H1 (cell line): ENCODE results near the gene NDUFA8. TPM values are rescaled to one million over a fixed set of nuclear protein-coding genes. Genes with fewer than 3 reads are reported as not detected.

Source experiments
- CTCF ChIA-PET: fragments of 300-600 bp; sonication (Branson Sonifier 250); formaldehyde crosslinking; loops from one replicate; lab custom pipeline; 2021; ENCODE audit not compliant: partially characterized antibody; lab: Charles Lee
- POLR2A ChIA-PET: fragments of 300-600 bp; sonication (Branson Sonifier 250); formaldehyde crosslinking; loops from one replicate; lab custom pipeline; 2021; ENCODE audit warnings: inconsistent platforms; ENCODE audit not compliant: partially characterized antibody; lab: Charles Lee
- DNase-seq, 2 experiments: peaks; one replicate each; pipeline versions ENCODE4 v3.0.0 to v3.0.0-alpha.2; 2010 to 2022; ENCODE audit warnings: low spot score in 2 of 2, low read depth in 1 of 2, mixed read lengths in 1 of 2
- FAIRE-seq: peaks from 2 replicates; lab custom pipeline; 2011; peaks lifted over from hg19 to GRCh38; lab: Jason Lieb, UNC
- H2AFZ ChIP-seq: 2 replicates; pipeline ENCODE4 v1.8.1; 2012; ENCODE audit warnings: low read length, inconsistent platforms
- H2AK5ac ChIP-seq: 2 replicates; pipeline ENCODE4 v1.6.1; 2013; ENCODE audit warnings: low read depth, low read length
- H2BK120ac ChIP-seq: replicated peaks from 2 replicates; pipeline ENCODE3; 2013; ENCODE audit warnings: low read depth, low read length, inconsistent platforms
- H2BK12ac ChIP-seq: 2 replicates; pipeline ENCODE4 v1.6.1; 2013; ENCODE audit warnings: low read depth, low read length
- H2BK15ac ChIP-seq: 2 replicates; pipeline ENCODE4 v1.6.1; 2013; ENCODE audit warnings: low read length
- H2BK20ac ChIP-seq: 2 replicates; pipeline ENCODE4 v1.6.1; 2013; ENCODE audit warnings: low read length
- H2BK5ac ChIP-seq: 2 replicates; pipeline ENCODE4 v1.6.1; 2013; ENCODE audit warnings: low read depth, low read length
- H3K14ac ChIP-seq: 2 replicates; pipeline ENCODE4 v1.6.1; 2013; ENCODE audit warnings: inconsistent platforms; ENCODE audit not compliant: insufficient read length
- H3K18ac ChIP-seq: 2 replicates; pipeline ENCODE4 v1.6.1; 2013; ENCODE audit warnings: low read length; ENCODE audit errors: extremely low read depth
- H3K23ac ChIP-seq: 2 replicates; pipeline ENCODE4 v1.6.1; 2013; ENCODE audit warnings: inconsistent platforms; ENCODE audit not compliant: insufficient read length
- H3K23me2 ChIP-seq: 2 replicates; pipeline ENCODE4 v1.6.1; 2013; ENCODE audit warnings: low read depth, low read length
- H3K27ac ChIP-seq: 2 replicates; pipeline ENCODE4 v1.6.1; 2011; ENCODE audit warnings: low read depth, low read length, inconsistent platforms
- H3K27me3 ChIP-seq, 4 experiments: replicated peaks in 1 of 4; 1 replicate in 1 of 4; 2 replicates in 3 of 4; pipeline versions ENCODE4 v1.6.1 to v1.8.1; 2011 to 2013; ENCODE audit warnings: low read length in 3 of 4, mild to moderate bottlenecking in 3 of 4, inconsistent platforms in 2 of 4, mixed read lengths in 2 of 4, moderate library complexity in 1 of 4; ENCODE audit not compliant: control insufficient read depth in 3 of 4, insufficient read depth in 3 of 4; ENCODE audit errors: extremely low read depth in 1 of 4
- H3K36me3 ChIP-seq, 4 experiments: 2 replicates each; pipeline versions ENCODE4 v1.6.1 to v1.8.1; 2011 to 2013; ENCODE audit warnings: mild to moderate bottlenecking in 4 of 4, low read length in 3 of 4, moderate library complexity in 2 of 4, control low read depth in 1 of 4, inconsistent platforms in 1 of 4; ENCODE audit not compliant: insufficient read depth in 4 of 4, control insufficient read depth in 2 of 4
- H3K4ac ChIP-seq: replicated peaks from 2 replicates; pipeline ENCODE3; 2013; ENCODE audit warnings: low read length, low read depth, mixed read lengths, inconsistent platforms; ENCODE audit not compliant: insufficient read length
- H3K4me1 ChIP-seq, 4 experiments: replicated peaks in 1 of 4; 1 replicate in 1 of 4; 2 replicates in 3 of 4; pipeline versions ENCODE4 v1.6.1 to v1.8.1; 2011 to 2013; ENCODE audit warnings: low read length in 3 of 4, inconsistent platforms in 2 of 4, mixed read lengths in 1 of 4; ENCODE audit not compliant: insufficient read depth in 4 of 4, control insufficient read depth in 3 of 4
- H3K4me2 ChIP-seq, 2 experiments: 2 replicates each; pipeline versions ENCODE4 v1.6.1 to v1.8.1; 2011 to 2013; ENCODE audit warnings: low read depth in 2 of 2, low read length in 2 of 2, control low read depth in 1 of 2, inconsistent platforms in 1 of 2, mild to moderate bottlenecking in 1 of 2; ENCODE audit not compliant: insufficient read depth in 1 of 2
- H3K4me3 ChIP-seq, 4 experiments: fragments of 200-600, 300-600 bp in 1 of 4; sonication (generic), shearing (Covaris generic), sonication (Bioruptor Twin) in 1 of 4; 2 replicates each; pipeline versions ENCODE4 v1.5.1 to v1.8.1; 2011 to 2016; ENCODE audit warnings: low read length in 4 of 4, low read depth in 3 of 4, control low read depth in 2 of 4, inconsistent platforms in 2 of 4, mild to moderate bottlenecking in 2 of 4, mixed read lengths in 1 of 4, moderate library complexity in 1 of 4; ENCODE audit not compliant: insufficient read depth in 2 of 4; ENCODE audit errors: extremely low read depth in 1 of 4
- H3K56ac ChIP-seq: replicated peaks from 2 replicates; pipeline ENCODE3; 2013; ENCODE audit warnings: low read depth, mild to moderate bottlenecking, mixed read lengths, low read length, inconsistent platforms; ENCODE audit not compliant: insufficient read length
- H3K79me1 ChIP-seq: 2 replicates; pipeline ENCODE4 v1.6.1; 2013; ENCODE audit warnings: low read depth, low read length, control low read depth
- H3K79me2 ChIP-seq, 2 experiments: 2 replicates each; pipeline versions ENCODE4 v1.6.1 to v1.8.1; 2012 to 2013; ENCODE audit warnings: low read length in 2 of 2, mild to moderate bottlenecking in 2 of 2, inconsistent platforms in 1 of 2; ENCODE audit not compliant: insufficient read depth in 2 of 2, control insufficient read depth in 1 of 2
- H3K9ac ChIP-seq, 4 experiments: replicated peaks in 1 of 4; 1 replicate in 1 of 4; 2 replicates in 3 of 4; pipeline versions ENCODE4 v1.6.1 to v1.8.1; 2011 to 2013; ENCODE audit warnings: low read depth in 3 of 4, low read length in 3 of 4, control low read depth in 2 of 4, mild to moderate bottlenecking in 2 of 4, moderate library complexity in 2 of 4, inconsistent platforms in 1 of 4; ENCODE audit errors: extremely low read depth in 1 of 4
- H3K9me3 ChIP-seq, 2 experiments: 2 replicates each; pipeline versions ENCODE4 v1.6.1 to v1.8.1; 2012 to 2013; ENCODE audit warnings: mild to moderate bottlenecking in 2 of 2, moderate library complexity in 2 of 2, control low read depth in 1 of 2, inconsistent platforms in 1 of 2, low read depth in 1 of 2, low read length in 1 of 2, mixed read lengths in 1 of 2; ENCODE audit not compliant: insufficient read depth in 2 of 2
- H4K20me1 ChIP-seq, 2 experiments: replicated peaks in 1 of 2; 2 replicates each; pipeline versions ENCODE3 to v1.8.1; 2011 to 2013; ENCODE audit warnings: inconsistent platforms in 2 of 2, low read length in 2 of 2, mild to moderate bottlenecking in 1 of 2; ENCODE audit not compliant: insufficient read depth in 2 of 2, control insufficient read depth in 1 of 2
- H4K5ac ChIP-seq: 2 replicates; pipeline ENCODE4 v1.6.1; 2013; ENCODE audit warnings: low read length, low read depth, mixed read lengths, inconsistent platforms; ENCODE audit not compliant: insufficient read length
- H4K8ac ChIP-seq: 2 replicates; pipeline ENCODE4 v1.8.0; 2013; ENCODE audit warnings: mild to moderate bottlenecking, moderate library complexity, low read length, inconsistent platforms; ENCODE audit not compliant: insufficient read depth; ENCODE audit errors: extremely low read depth
- H4K91ac ChIP-seq: replicated peaks from 2 replicates; pipeline ENCODE3; 2013; ENCODE audit warnings: low read length, mixed read lengths, inconsistent platforms; ENCODE audit not compliant: insufficient read length
- CHD1 ChIP-seq: IDR thresholded peaks from 2 replicates; pipeline ENCODE4 v1.6.1; 2012; ENCODE audit warnings: low read depth, low read length, improper control_type of control experiment
- POU5F1 ChIP-seq: IDR thresholded peaks from 2 replicates; pipeline ENCODE4 v1.6.1; 2011; ENCODE audit warnings: low read depth, mild to moderate bottlenecking, low read length, moderate library complexity
- RFX5 ChIP-seq: IDR thresholded peaks from 2 replicates; pipeline ENCODE4 v1.6.1; 2011; ENCODE audit warnings: low read depth, low read length, improper control_type of control experiment, borderline replicate concordance
- SP1 ChIP-seq: IDR thresholded peaks from 2 replicates; pipeline ENCODE4 v1.6.1; 2011; ENCODE audit warnings: low read depth, low read length
- WGBS, 2 experiments: shearing (Covaris generic) in 1 of 2; methylation state at CpG; one replicate each; pipeline versions ENCODE4 v1.1.6 to v1.1.7; 2013 to 2015; ENCODE audit warnings: low lambda C conversion rate in 2 of 2, mixed read lengths in 2 of 2, inconsistent platforms in 1 of 2, low coverage in 1 of 2, missing lambda C conversion rate in 1 of 2; ENCODE audit not compliant: insufficient replicate concordance in 2 of 2, insufficient coverage in 1 of 2, insufficient read length in 1 of 2; ENCODE audit errors: extremely low coverage in 1 of 2, missing lambda C conversion rate in 1 of 2; 5-methylcytosine and 5-hydroxymethylcytosine counted together
- polyA plus RNA-seq, 7 experiments: library from polyadenylated mRNA; depleted of rRNA in 3 of 7; stranded (reverse) in 5 of 7; unstranded in 2 of 7; fragments of >200 nt in 5 of 7; fragments of 200-250 nt in 2 of 7; gene quantifications; 1 replicate in 5 of 7; 2 replicates in 1 of 7; 4 replicates in 1 of 7; pipeline versions ENCODE4 v1.2.1 to v1.2.3, GENCODE V29; 2011 to 2013; ENCODE audit warnings: missing spikeins in 2 of 7, mixed read lengths in 2 of 7
- total RNA-seq: library from RNA; stranded (reverse); fragmentation: NEBNext Ultra II Directional; extraction: Animal tissue kit (Norgen Biotek cat#: 25700); gene quantifications from 2 replicates; pipeline ENCODE4 v1.2.1, GENCODE V29; 2021

Gene NDUFA8
- total and polyA plus RNA-seq, 2 of the 8 experiments (the other 6 are each of a cell fraction or from before 2014, with no cell fraction given) = 61.0 to 73.8 TPM

- Histone ChIP-seq H2BK120ac (no peak overlapping the region), H4K91ac (no peak overlapping the region), H2BK15ac (no peak overlapping the region), H3K27me3 (peaks cover 2 to 17% (median 11%) of the 10 kb centered on the region in 4 experiments; a peak in 6 of 7 replicates), H3K4me3 (no peak overlapping the region), H3K23me2 (peaks cover 9% of the 10 kb centered on the region; the same call in 1 of the 2 replicates), H3K4ac (no peak overlapping the region), H3K56ac (no peak overlapping the region), H3K79me2 (no peaks in the 10 kb centered on the region), H4K20me1 (no peaks in the 10 kb centered on the region), H3K27ac (no peak overlapping the region), H3K14ac (no peak overlapping the region), H3K23ac (no peak overlapping the region), H3K79me1 (no peaks in the 10 kb centered on the region), H3K9me3 (no peaks in the 10 kb centered on the region), H3K36me3 (no peaks in the 10 kb centered on the region), H4K5ac (no peak overlapping the region), H3K4me2 (no peak overlapping the region), H2AK5ac (no peak overlapping the region), H2BK20ac (no peak overlapping the region), H3K18ac (no peak overlapping the region), H2AFZ (no peak overlapping the region), H2BK12ac (no peak overlapping the region), H2BK5ac (no peak overlapping the region), H4K8ac (no peak overlapping the region), H3K9ac (no peak overlapping the region), H3K4me1 (peaks cover 0 to 6% (median 0%) of the 10 kb centered on the region in 4 experiments; a peak in 4 of 7 replicates)
- 78% methylated on average over 4 of the region's 4 CpGs; no CpG with 5 or more reads in 1 of the 2 experiments for WGBS, 2 experiments
- ChIA-PET POLR2A (interaction anchor here (0.7 to 1.2 kb wide), 2 partner anchors 10 to 95 kb away, joined by 3 read pairs; no protein-coding TSS in a partner anchor), CTCF (interaction anchor here (0.6 to 8.7 kb wide), 13 partner anchors 11 to 713 kb away, joined by 3 to 405 read pairs (median 4); no protein-coding TSS in a partner anchor)
- FAIRE-seq (no peak), DNase-seq (no peak)
- TF ChIP-seq CHD1 (no peak), POU5F1 (no peak), SP1 (no peak), RFX5 (no peak)
Observed at GRCh38 chr9:122096620-122097415, 62.8 kb downstream of the NDUFA8 start.
